Gastroesophageal sphincter (tissue), 3 donors: ENCODE data around the gene CCER1.

Experiments used
- EP300 ChIP-seq: sonication (generic); formaldehyde crosslinking; IDR thresholded peaks from one replicate; pipeline ENCODE4 v1.6.1; 2017; ENCODE audit warnings: antibody characterized with exemption, mild to moderate bottlenecking
- POLR2A ChIP-seq, 2 donors: fragments of 450-650 bp; IDR thresholded peaks; one replicate each; pipeline ENCODE4 v1.6.1; 2017; ENCODE audit warnings: antibody characterized with exemption in 2 of 2, mild to moderate bottlenecking in 2 of 2, moderate library complexity in 1 of 2
- POLR2AphosphoS5 ChIP-seq: sonication (generic); formaldehyde crosslinking; IDR thresholded peaks from one replicate; pipeline ENCODE4 v1.6.1; 2017; ENCODE audit warnings: antibody characterized with exemption
- TF ChIP-seq, protein P1 (sequence below), 4 experiments: fragments of 200-600 bp in 2 of 4; fragments of 450-650 bp in 2 of 4; sonication (generic) in 1 of 4; IDR thresholded peaks; one replicate each; pipeline ENCODE4 v1.5.1; 2017 to 2019; ENCODE audit warnings: antibody characterized with exemption in 4 of 4, mild to moderate bottlenecking in 2 of 4, moderate library complexity in 2 of 4

DNA sequence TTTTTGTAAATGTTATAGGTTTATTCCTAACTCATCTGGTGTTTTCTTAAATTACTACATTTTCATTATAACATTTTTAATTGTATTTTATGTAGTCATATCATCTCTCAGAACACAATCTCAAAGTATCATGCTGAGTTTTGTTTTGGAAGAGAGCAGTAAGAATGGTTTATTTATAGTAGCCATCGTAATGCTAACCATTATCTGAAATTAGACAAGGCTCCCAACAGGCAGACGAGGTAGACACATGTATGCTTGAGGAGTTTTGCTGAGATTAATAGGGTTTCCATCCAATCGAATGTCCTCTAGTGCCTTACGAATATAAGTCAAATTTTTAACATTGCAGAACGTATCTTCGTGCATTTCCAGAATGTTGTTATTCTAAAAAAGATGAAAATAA, 9.0 kb upstream of the CCER1 start:
- TF ChIP-seq POLR2AphosphoS5 (no peak), POLR2A (IDR thresholded peaks at IDR 0.05) (no peak), EP300 (no peak)
- TF ChIP-seq, protein P1, sequence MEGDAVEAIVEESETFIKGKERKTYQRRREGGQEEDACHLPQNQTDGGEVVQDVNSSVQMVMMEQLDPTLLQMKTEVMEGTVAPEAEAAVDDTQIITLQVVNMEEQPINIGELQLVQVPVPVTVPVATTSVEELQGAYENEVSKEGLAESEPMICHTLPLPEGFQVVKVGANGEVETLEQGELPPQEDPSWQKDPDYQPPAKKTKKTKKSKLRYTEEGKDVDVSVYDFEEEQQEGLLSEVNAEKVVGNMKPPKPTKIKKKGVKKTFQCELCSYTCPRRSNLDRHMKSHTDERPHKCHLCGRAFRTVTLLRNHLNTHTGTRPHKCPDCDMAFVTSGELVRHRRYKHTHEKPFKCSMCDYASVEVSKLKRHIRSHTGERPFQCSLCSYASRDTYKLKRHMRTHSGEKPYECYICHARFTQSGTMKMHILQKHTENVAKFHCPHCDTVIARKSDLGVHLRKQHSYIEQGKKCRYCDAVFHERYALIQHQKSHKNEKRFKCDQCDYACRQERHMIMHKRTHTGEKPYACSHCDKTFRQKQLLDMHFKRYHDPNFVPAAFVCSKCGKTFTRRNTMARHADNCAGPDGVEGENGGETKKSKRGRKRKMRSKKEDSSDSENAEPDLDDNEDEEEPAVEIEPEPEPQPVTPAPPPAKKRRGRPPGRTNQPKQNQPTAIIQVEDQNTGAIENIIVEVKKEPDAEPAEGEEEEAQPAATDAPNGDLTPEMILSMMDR (IDR thresholded peaks at IDR 0.05) = no peak
